ENCODE data around the gene CLCN6.

Gene CLCN6

DNA sequence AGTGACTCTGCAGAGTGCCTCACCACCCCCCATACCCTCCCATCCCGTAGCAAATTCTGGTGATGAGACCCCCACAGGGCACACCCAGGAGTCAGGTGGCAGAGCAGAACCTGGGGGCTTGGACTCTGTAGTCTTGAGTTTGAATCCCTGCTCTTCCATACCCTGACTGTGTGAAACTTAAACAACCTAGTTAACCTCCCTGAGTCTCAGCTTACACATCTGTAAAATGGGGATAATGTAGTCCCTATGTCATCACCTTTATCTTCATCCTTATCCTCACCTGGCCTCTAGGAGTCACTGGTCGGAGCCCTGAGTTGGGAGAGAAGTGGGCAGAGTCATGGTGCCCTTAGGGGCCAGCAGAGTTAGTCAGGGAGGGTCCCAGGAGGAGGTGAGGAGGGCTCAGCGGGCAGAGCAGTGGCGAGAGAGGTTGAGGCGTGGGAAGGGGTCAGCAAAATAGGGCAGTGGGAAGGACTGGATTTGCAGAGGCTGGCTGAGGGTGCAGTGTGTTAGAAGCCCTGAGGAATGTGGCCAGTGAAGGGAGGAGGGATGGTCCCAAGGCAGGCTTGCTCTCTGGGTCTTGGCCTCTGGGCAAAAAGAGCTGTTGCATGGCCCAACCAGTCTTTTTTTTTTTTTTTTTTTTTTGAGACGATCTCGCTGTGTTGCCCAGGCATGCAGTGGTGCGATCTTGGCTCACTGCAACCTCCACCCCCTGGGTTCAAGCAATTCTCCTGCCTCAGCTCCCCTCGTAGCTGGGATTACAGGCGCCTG, 25.4 kb upstream of the CLCN6 start:
- TF ChIP-seq, protein P1, sequence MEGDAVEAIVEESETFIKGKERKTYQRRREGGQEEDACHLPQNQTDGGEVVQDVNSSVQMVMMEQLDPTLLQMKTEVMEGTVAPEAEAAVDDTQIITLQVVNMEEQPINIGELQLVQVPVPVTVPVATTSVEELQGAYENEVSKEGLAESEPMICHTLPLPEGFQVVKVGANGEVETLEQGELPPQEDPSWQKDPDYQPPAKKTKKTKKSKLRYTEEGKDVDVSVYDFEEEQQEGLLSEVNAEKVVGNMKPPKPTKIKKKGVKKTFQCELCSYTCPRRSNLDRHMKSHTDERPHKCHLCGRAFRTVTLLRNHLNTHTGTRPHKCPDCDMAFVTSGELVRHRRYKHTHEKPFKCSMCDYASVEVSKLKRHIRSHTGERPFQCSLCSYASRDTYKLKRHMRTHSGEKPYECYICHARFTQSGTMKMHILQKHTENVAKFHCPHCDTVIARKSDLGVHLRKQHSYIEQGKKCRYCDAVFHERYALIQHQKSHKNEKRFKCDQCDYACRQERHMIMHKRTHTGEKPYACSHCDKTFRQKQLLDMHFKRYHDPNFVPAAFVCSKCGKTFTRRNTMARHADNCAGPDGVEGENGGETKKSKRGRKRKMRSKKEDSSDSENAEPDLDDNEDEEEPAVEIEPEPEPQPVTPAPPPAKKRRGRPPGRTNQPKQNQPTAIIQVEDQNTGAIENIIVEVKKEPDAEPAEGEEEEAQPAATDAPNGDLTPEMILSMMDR (IDR thresholded peaks at IDR 0.05; ENCODE audit: low read depth, low read length): no peak
- no peak for DNase-seq (ENCODE audit: extremely low read depth, low read depth)

DNA sequence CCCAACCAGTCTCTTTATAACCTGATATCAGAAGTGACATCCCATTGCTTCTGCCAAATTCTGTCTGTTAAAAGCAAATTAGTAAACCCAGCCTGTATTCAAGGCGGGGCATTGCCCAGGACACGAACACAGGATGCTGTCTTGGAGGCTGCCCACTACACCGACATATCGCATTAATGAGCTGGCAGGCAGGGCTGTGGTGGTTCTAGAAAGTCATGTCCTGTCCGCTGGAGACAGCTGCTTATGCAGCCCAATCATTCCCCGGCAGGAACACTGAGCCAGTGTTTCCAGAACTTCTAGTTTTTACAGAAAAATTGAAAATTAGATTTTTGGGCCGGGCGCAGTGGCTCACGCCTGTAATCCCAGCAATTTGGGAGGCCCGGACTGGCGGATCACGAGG, 24.7 kb upstream of the CLCN6 start:
- no peak for DNase-seq (ENCODE audit: extremely low read depth, low read depth)
- TF ChIP-seq, protein P1 (IDR thresholded peaks at IDR 0.05; ENCODE audit: low read depth, low read length): no peak

DNA sequence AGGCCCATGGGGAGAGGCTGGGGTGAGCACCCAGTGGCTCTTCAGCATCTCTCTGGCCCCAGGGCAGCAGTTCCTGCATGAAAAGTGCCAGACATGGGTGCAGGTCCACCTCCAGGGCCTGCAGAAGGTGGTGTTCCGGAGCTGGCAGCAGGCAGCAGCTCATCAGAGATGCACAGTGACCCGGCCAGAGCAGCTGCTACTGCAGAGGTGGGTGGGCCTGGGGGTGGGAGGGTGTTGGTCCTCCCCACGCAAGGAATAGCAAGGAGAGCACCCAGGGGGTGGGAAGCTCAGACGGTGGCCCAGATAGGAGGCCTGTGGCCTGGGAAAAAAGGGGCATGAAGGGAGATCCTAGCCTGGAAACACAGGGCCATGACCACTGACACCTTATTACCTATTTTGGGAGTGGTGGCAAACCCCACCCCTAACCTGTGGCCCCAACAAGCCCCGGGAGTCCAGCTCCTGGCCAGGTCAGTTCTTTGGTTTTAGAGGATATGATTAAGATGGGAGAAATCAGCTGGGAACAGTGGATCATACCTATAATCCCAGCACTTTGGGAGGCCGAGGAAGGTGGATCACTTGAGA, 23.8 kb upstream of the CLCN6 start:
- DNase-seq (ENCODE audit: extremely low read depth, low read depth): no peak
- TF ChIP-seq, protein P1 (IDR thresholded peaks at IDR 0.05; ENCODE audit: low read depth, low read length): no peak

DNA sequence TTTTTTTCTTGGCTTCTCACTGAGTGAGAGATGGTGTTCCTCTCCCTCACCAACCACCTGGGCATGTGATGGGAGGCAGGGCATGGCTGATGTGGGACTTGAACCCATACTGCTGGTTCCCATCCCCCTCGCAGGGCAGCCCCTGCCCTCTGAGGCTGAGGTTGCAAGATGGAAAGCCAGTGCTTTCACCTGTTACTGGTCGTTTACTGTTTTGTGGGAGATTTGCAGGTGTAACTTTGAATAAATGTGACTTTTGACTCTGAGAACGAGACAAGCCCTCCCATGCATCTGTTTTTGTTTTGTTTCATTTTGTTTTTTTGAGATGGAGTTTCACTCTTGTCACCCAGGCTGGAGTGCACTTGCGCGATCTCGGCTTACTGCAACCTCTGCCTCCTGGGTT, 22.4 kb upstream of the CLCN6 start:
- no peak for DNase-seq (ENCODE audit: extremely low read depth, low read depth)
- TF ChIP-seq, protein P1 (IDR thresholded peaks at IDR 0.05; ENCODE audit: low read depth, low read length): no peak

GRCh38 chr1:11784256-11784992, 21.6 kb upstream of the CLCN6 start:
- TF ChIP-seq, protein P1 (IDR thresholded peaks at IDR 0.05; ENCODE audit: low read depth, low read length): no peak
- no peak for DNase-seq (ENCODE audit: extremely low read depth, low read depth)

DNA sequence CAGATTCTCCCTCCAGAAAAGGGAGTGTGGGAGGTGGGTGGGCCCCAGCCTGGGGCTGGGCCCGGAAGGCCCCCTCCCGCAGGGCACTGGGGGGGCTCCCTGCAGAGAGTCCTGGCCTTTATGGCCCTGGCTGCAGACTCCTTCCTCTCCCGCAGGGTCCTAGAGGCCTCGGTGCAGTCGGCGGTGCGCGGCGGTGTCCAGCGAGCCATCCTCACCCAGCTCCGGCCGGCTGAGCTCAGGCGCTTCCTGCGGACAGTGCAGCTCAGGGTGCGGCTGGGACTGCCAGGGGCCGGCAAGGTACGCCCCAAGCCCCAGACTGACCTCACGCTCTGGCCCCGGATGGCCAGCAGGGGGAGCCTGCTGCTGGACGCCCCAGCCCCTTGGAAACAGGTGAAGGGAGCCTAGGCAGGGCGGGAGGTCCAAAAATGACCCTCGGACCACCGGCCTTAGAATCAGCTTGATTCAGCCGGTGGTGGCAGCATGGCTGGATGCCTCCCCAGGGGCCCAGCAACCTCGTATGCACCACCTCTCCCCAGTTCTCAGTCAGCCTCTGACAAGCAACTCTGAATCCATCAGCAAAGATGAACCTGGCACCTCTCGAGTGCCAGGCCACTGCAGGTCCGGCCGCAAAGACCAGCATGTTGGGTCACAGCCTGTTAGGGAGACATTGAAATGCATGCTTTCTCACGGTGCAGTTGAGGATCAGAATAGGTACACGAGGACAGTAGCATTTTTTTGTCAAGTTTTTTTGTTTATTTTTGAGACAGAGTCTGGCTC, 20.8 kb upstream of the CLCN6 start:
- no peak for DNase-seq (ENCODE audit: extremely low read depth, low read depth)
- TF ChIP-seq, protein P1 (IDR thresholded peaks at IDR 0.05; ENCODE audit: low read depth, low read length): peak; percentile 90
